HepG2 (cell line): ENCODE results near the gene MOB4. TPM values are rescaled to one million over a fixed set of nuclear protein-coding genes. Genes with fewer than 3 reads are reported as not detected.

Experiments
- ADNP ChIP-seq: sonication (generic); formaldehyde crosslinking; IDR thresholded peaks from 2 replicates; pipeline ENCODE4 v1.4.0; 2020; ENCODE audit warnings: missing genetic modification reagents
- ARNT ChIP-seq: fragments of 450-650 bp; IDR thresholded peaks from 2 replicates; pipeline ENCODE4 v1.6.1; 2017
- ASH2L ChIP-seq: fragments of 300-600, 200-600 bp; sonication (generic); IDR thresholded peaks from 2 replicates; pipeline ENCODE4 v1.7.0; 2017; ENCODE audit warnings: low read depth, mild to moderate bottlenecking, moderate library complexity, mixed read lengths, low read length; ENCODE audit not compliant: insufficient read length
- CEBPB ChIP-seq: IDR thresholded peaks from 2 replicates; pipeline ENCODE4 v1.6.1; 2011; ENCODE audit warnings: low read depth, low read length, improper control_type of control experiment, borderline replicate concordance
- DNMT3B ChIP-seq: conservative IDR thresholded peaks from 2 replicates; pipeline ENCODE4 v1.6.1; 2016; ENCODE audit warnings: missing biosample characterization, control low read depth
- HCFC1 ChIP-seq: fragments of 150-350 bp; IDR thresholded peaks from 2 replicates; pipeline ENCODE4 v1.6.1; 2014; ENCODE audit warnings: low read depth, low read length
- HOXD1 ChIP-seq: sonication (generic); formaldehyde crosslinking; IDR thresholded peaks from 2 replicates; pipeline ENCODE4 v1.5.0; 2020; ENCODE audit warnings: missing genetic modification reagents
- IKZF1 ChIP-seq: fragments of 450-650 bp; IDR thresholded peaks from 2 replicates; pipeline ENCODE4 v1.7.1; 2016
- ISX ChIP-seq: sonication (generic); formaldehyde crosslinking; conservative IDR thresholded peaks from 2 replicates; pipeline ENCODE4 v1.5.0; 2020; ENCODE audit warnings: missing genetic modification reagents
- NAIF1 ChIP-seq: sonication (generic); formaldehyde crosslinking; IDR thresholded peaks from 2 replicates; pipeline ENCODE4 v1.5.0; 2020; ENCODE audit warnings: mild to moderate bottlenecking, missing genetic modification reagents, borderline replicate concordance
- POGZ ChIP-seq: sonication (generic); formaldehyde crosslinking; IDR thresholded peaks from 2 replicates; pipeline ENCODE4 v1.4.0; 2020; ENCODE audit warnings: mild to moderate bottlenecking, missing genetic modification reagents
- SP140L ChIP-seq: sonication (generic); formaldehyde crosslinking; IDR thresholded peaks from 2 replicates; pipeline ENCODE4 v1.4.0; 2020; ENCODE audit warnings: missing genetic modification reagents, borderline replicate concordance
- TBP ChIP-seq: sonication (generic); formaldehyde crosslinking; IDR thresholded peaks from 2 replicates; pipeline ENCODE4 v1.5.0; 2020; ENCODE audit warnings: missing genetic modification reagents
- THAP11 ChIP-seq: IDR thresholded peaks from 2 replicates; pipeline ENCODE4 v1.6.1; 2016; ENCODE audit warnings: missing biosample characterization, missing genetic modification reagents
- TOE1 ChIP-seq: sonication (generic); formaldehyde crosslinking; IDR thresholded peaks from 2 replicates; pipeline ENCODE4 v1.4.0; 2020; ENCODE audit warnings: mild to moderate bottlenecking, missing genetic modification reagents
- ZFYVE20 ChIP-seq: sonication (generic); formaldehyde crosslinking; IDR thresholded peaks from 2 replicates; pipeline ENCODE4 v1.8.0; 2023; ENCODE audit warnings: low read depth, mild to moderate bottlenecking, moderate library complexity, missing genetic modification reagents, borderline replicate concordance
- ZNF282 ChIP-seq: fragments of 450-650 bp; IDR thresholded peaks from 2 replicates; pipeline ENCODE4 v1.6.1; 2018; ENCODE audit not compliant: partially characterized antibody
- ZNF383 ChIP-seq: sonication (generic); formaldehyde crosslinking; IDR thresholded peaks from 2 replicates; pipeline ENCODE4 v1.4.0; 2020; ENCODE audit warnings: missing genetic modification reagents, mild to moderate bottlenecking, borderline replicate concordance
- ZNF501 ChIP-seq: sonication (generic); formaldehyde crosslinking; IDR thresholded peaks from 2 replicates; pipeline ENCODE4 v1.5.1; 2020; ENCODE audit warnings: mild to moderate bottlenecking, moderate library complexity, missing genetic modification reagents
- polyA plus RNA-seq, 8 experiments: library from polyadenylated mRNA; depleted of rRNA in 3 of 8; stranded (reverse) in 7 of 8; unstranded in 1 of 8; fragments of >200 nt; fragmentation: Illumina TruSeq in 4 of 8; extraction: Trizol in 4 of 8; gene quantifications; 2 replicates each; pipeline versions ENCODE4 v1.2.1 to v1.2.3, GENCODE V29; 2011 to 2016; ENCODE audit warnings: low read depth in 4 of 8, missing spikeins in 1 of 8, mixed read lengths in 1 of 8; ENCODE audit not compliant: insufficient read depth in 1 of 8
- total RNA-seq, 5 experiments: library from RNA; depleted of rRNA; stranded (reverse); fragments of >200 nt; fragmentation: Illumina TruSeq; extraction: Trizol; gene quantifications; 2 replicates each; pipeline ENCODE4 v1.2.3, GENCODE V29; 2016; ENCODE audit warnings: low read depth in 1 of 5
- TF ChIP-seq, protein P1 (sequence below): sonication (generic); formaldehyde crosslinking; IDR thresholded peaks from 2 replicates; pipeline ENCODE4 v1.4.0; 2020; ENCODE audit warnings: mild to moderate bottlenecking, missing genetic modification reagents
- TF ChIP-seq, protein P2 (sequence below): sonication (generic); formaldehyde crosslinking; IDR thresholded peaks from 2 replicates; pipeline ENCODE4 v1.8.0; 2022; ENCODE audit warnings: mild to moderate bottlenecking, missing genetic modification reagents, moderate library complexity
- TF ChIP-seq, protein P3 (sequence below): sonication (generic); formaldehyde crosslinking; conservative IDR thresholded peaks from 2 replicates; pipeline ENCODE4 v1.4.0; 2020; ENCODE audit warnings: missing genetic modification reagents
- TF ChIP-seq, protein P4 (sequence below): sonication (generic); formaldehyde crosslinking; IDR thresholded peaks from 2 replicates; pipeline ENCODE4 v1.4.0; 2020; ENCODE audit warnings: missing genetic modification reagents, mild to moderate bottlenecking, borderline replicate concordance
- TF ChIP-seq, protein P5 (sequence below): sonication (generic); formaldehyde crosslinking; IDR thresholded peaks from 2 replicates; pipeline ENCODE4 v1.5.1; 2020; ENCODE audit warnings: mild to moderate bottlenecking, missing genetic modification reagents, moderate library complexity
- TF ChIP-seq, protein P6 (sequence below): sonication (generic); formaldehyde crosslinking; IDR thresholded peaks from 2 replicates; pipeline ENCODE4 v1.4.0; 2020; ENCODE audit warnings: missing genetic modification reagents

Gene MOB4
- total and polyA plus RNA-seq, 2 of the 13 experiments (the other 11 are each of a cell fraction or from before 2014, with no cell fraction given) = 35.7 to 38.6 TPM

DNA sequence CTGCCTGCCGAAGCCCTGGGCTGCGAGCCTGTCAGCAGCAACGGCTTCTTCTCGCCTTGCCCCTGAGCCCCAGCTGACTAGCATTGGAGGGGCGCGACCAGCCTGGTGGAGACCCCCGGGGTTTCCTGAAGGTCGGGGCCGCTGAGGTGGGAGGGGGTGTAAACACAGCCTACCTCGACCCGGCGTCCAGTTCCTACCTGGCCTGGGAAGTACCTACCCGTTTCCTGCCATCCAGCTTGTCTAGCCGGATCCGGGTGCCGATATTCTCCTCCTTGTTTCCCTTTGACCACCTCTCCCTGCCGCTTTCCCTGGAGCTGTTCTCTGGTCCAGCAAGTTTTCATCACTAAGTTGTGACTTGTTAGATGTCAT, 511 bp downstream of the MOB4 start (continued):
- TF ChIP-seq, protein P1, sequence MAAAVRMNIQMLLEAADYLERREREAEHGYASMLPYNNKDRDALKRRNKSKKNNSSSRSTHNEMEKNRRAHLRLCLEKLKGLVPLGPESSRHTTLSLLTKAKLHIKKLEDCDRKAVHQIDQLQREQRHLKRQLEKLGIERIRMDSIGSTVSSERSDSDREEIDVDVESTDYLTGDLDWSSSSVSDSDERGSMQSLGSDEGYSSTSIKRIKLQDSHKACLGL (CRISPR knock-in tag) = no peak
- no peak for TF ChIP-seq TBP (CRISPR knock-in tag)
- no peak for TF ChIP-seq POGZ (CRISPR knock-in tag)
- TF ChIP-seq THAP11 (CRISPR knock-in tag) = no peak
- TF ChIP-seq, protein P2, sequence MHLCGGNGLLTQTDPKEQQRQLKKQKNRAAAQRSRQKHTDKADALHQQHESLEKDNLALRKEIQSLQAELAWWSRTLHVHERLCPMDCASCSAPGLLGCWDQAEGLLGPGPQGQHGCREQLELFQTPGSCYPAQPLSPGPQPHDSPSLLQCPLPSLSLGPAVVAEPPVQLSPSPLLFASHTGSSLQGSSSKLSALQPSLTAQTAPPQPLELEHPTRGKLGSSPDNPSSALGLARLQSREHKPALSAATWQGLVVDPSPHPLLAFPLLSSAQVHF = no peak
- no peak for TF ChIP-seq HCFC1
- TF ChIP-seq CEBPB = no peak
- TF ChIP-seq ZNF501 = no peak; the same call in 1 of the 2 replicates
- no peak for TF ChIP-seq ZNF282
- no peak for TF ChIP-seq SP140L (CRISPR knock-in tag)
- TF ChIP-seq HOXD1 (CRISPR knock-in tag) = 0 out of 2 replicates have a peak, but pooled peaks have one; percentile 2
- TF ChIP-seq IKZF1 = no peak
- TF ChIP-seq, protein P3, sequence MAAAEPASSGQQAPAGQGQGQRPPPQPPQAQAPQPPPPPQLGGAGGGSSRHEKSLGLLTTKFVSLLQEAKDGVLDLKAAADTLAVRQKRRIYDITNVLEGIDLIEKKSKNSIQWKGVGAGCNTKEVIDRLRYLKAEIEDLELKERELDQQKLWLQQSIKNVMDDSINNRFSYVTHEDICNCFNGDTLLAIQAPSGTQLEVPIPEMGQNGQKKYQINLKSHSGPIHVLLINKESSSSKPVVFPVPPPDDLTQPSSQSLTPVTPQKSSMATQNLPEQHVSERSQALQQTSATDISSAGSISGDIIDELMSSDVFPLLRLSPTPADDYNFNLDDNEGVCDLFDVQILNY (CRISPR knock-in tag) = no peak
- TF ChIP-seq, protein P4, sequence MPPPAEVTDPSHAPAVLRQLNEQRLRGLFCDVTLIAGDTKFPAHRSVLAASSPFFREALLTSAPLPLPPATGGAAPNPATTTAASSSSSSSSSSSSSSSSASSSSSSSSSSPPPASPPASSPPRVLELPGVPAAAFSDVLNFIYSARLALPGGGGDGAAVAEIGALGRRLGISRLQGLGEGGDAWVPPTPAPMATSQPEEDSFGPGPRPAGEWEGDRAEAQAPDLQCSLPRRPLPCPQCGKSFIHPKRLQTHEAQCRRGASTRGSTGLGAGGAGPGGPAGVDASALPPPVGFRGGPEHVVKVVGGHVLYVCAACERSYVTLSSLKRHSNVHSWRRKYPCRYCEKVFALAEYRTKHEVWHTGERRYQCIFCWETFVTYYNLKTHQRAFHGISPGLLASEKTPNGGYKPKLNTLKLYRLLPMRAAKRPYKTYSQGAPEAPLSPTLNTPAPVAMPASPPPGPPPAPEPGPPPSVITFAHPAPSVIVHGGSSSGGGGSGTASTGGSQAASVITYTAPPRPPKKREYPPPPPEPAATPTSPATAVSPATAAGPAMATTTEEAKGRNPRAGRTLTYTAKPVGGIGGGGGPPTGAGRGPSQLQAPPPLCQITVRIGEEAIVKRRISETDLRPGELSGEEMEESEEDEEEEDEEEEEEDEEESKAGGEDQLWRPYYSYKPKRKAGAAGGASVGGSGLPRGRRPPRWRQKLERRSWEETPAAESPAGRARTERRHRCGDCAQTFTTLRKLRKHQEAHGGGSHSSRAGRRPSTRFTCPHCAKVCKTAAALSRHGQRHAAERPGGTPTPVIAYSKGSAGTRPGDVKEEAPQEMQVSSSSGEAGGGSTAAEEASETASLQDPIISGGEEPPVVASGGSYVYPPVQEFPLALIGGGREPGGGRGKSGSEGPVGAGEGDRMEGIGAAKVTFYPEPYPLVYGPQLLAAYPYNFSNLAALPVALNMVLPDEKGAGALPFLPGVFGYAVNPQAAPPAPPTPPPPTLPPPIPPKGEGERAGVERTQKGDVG (CRISPR knock-in tag) = no peak
- no peak for TF ChIP-seq ASH2L
- no peak for TF ChIP-seq DNMT3B
- TF ChIP-seq ARNT = no peak
- no peak for TF ChIP-seq ISX (CRISPR knock-in tag)
- no peak for TF ChIP-seq NAIF1 (CRISPR knock-in tag)
- TF ChIP-seq ZFYVE20 (CRISPR knock-in tag) = 0 out of 2 replicates have a peak, but pooled peaks have one; percentile 38
- no peak for TF ChIP-seq ADNP (CRISPR knock-in tag)
- TF ChIP-seq, protein P5, sequence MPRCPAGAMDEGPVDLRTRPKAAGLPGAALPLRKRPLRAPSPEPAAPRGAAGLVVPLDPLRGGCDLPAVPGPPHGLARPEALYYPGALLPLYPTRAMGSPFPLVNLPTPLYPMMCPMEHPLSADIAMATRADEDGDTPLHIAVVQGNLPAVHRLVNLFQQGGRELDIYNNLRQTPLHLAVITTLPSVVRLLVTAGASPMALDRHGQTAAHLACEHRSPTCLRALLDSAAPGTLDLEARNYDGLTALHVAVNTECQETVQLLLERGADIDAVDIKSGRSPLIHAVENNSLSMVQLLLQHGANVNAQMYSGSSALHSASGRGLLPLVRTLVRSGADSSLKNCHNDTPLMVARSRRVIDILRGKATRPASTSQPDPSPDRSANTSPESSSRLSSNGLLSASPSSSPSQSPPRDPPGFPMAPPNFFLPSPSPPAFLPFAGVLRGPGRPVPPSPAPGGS (CRISPR knock-in tag) = no peak
- TF ChIP-seq, protein P6, sequence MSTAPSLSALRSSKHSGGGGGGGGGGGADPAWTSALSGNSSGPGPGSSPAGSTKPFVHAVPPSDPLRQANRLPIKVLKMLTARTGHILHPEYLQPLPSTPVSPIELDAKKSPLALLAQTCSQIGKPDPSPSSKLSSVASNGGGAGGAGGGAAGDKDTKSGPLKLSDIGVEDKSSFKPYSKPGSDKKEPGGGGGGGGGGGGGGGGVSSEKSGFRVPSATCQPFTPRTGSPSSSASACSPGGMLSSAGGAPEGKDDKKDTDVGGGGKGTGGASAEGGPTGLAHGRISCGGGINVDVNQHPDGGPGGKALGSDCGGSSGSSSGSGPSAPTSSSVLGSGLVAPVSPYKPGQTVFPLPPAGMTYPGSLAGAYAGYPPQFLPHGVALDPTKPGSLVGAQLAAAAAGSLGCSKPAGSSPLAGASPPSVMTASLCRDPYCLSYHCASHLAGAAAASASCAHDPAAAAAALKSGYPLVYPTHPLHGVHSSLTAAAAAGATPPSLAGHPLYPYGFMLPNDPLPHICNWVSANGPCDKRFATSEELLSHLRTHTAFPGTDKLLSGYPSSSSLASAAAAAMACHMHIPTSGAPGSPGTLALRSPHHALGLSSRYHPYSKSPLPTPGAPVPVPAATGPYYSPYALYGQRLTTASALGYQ (CRISPR knock-in tag) = no peak
- no peak for TF ChIP-seq ZNF383 (CRISPR knock-in tag)
- TF ChIP-seq TOE1 (CRISPR knock-in tag) = no peak
